GM18511 (cell line): ENCODE results near the gene SLC1A6.
"Not testable (repeated sequence)": the region's sequence is repeated elsewhere in the genome, so short reads cannot be mapped to it uniquely, and the experiment has no call there.

Experiments
- ATAC-seq: cut with Tn5 transposase; IDR thresholded peaks from one replicate; pipeline ENCODE4 v1.9.1; 2021; ENCODE audit warnings: mild to moderate bottlenecking, moderate library complexity; ENCODE audit not compliant: unreplicated experiment

SLC1A6 gene

DNA sequence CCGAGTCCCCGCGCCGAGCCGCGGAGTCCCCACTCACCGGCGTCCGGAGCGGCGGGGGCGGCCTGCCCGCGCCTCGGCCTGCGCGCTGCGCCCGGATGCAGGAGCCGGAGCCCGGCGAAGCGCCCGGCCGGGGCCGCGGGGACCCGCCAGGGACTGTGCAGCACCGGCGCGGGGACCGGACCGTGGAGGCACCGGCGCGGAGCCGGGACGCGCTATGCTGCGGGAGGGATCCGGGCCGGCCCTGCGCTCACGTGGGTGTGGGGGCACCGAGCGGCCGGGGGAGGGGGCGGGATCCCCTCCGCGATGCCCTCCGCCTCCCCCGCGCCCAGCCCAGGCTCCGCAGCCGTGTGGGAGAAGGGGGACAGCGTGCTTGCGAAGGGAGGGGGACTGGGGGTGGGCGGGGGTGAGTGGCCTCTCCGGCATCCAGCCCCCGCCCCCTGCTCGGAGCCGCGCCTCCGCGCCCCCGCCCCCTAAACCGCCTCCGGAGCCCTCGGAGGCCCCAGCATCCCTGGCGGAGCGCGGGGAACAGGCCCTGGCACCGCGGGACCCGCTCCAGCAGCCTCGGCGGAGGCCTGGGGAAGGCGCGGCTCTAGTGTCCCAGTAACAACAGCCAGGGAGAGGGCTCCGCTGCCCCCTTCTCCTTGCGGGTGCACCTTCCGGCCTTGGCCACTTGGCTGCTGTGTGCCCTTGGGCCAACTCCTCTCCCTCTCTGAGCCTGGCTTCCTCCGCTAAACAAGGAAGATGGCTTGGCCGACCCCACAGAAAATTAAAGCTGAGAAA, at the start of gene SLC1A6:
Gene SLC1A6 (minus strand): TSS at position 389 of the 780 bp plus-strand sequence. CDS start 6,954 bp downstream, outside the sequence.
- no peak for ATAC-seq

DNA sequence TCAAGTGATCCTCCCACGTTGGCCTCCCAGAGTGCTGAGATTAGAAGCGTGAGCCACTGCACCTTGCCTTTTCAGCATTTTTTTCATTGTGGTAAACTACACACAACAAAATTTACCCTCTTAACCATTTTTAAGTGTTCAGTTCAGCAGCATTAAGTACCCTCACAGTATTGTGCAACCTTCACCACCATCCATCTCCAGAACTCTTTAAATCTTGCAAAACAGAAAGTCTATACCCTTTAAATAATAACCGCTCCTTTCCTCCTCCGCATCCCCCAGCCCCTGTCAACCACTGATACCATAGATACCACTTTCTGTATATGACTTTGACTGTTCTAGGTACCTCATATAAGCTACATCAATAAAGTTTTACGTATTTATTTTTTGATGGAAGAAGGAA, 48.8 kb upstream of the SLC1A6 start:
- no peak for ATAC-seq

DNA sequence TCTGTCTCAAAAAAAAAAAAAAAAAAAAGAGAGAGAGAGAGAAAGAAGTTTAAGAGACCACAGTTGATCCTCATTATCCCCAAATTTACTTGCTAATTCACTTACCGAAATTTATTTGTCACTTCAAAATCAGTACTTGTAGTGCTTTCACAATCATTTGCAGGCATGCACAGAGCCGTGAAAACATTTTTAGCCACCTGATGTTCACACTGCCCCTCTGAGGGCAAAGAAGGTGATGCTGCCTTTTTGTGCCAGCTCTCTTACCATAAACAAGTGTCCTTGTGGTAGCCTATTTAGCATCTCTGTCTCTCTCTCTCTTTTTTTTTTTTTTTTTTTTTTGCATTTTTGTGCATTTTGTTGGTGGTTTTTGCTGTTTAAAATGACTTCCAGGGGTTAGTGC, 45.6 kb upstream of the SLC1A6 start:
- no peak for ATAC-seq

DNA sequence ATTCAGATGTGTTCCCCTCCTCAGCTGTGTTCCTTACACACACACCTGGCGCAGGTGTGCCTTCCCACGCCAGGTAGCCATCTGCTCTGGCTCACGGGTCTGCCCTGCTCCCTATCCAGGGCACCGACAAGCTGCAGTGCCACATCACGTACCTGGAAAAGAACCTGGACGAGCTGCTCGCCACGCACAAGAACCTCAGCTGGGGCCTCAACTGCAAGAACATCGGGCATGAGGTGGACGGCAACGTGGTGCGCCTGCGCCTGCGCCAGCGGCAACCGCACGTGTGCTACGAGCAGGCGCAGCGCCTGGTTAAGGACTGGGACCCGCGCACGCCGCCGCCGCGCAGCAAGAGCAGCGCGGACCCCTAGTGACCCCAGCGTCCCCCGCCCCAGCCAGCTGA, 43.1 kb upstream of the SLC1A6 start:
- ATAC-seq = no peak

DNA sequence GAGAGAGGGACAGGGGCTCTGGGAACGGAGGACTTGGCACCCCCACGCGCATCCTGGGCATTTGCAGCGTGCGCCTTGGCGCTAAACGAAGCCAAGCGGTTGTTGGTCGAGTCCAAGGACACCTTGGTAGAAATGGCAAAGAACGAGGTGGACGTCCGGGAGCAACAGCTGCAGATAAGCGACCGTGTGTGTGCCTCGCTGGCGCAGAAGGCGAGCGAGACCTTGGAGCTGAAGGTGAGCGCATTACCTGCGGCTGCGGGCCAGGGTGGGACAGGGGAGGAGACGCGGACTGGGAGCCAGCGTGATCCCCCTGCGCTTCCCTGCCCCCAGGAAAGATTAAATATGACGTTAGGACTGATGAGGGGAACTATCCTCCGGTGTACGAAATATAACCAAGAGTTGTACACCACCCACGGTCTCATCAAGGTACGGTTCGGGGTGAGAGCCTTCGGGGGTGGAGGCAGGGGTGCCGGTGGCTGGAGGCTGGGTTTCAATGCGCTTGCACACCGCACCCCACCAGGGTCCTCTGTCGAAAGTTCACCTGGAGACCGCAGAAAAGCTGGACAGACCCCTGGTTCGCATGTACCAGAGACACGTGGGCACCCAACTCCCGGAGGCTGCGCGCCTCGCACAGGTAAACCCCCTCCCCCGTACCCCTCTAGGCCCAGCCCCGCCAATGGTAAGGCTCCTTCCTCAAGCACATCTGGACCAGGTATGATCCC, 41.8 kb upstream of the SLC1A6 start:
- ATAC-seq = no peak

DNA sequence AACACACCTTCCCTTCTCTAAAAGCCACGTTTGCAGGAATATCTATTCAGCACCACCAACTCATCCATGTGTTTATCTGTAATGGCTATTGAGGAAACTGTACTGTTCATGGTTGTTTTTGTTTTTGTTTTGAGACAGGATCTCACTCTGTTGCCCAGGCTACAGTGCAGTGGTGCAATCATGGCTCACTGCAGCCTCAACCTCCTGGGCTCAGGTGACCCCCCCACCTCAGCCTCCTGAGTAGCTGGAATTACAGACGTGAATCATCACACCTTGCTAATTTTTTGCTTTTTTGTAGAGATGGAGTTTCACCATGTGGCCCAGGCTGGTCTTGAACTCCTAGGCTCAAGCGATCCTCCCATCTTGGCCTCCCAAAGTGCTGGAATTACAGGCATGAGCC, 39.2 kb upstream of the SLC1A6 start:
- not testable (repeated sequence) for ATAC-seq

DNA sequence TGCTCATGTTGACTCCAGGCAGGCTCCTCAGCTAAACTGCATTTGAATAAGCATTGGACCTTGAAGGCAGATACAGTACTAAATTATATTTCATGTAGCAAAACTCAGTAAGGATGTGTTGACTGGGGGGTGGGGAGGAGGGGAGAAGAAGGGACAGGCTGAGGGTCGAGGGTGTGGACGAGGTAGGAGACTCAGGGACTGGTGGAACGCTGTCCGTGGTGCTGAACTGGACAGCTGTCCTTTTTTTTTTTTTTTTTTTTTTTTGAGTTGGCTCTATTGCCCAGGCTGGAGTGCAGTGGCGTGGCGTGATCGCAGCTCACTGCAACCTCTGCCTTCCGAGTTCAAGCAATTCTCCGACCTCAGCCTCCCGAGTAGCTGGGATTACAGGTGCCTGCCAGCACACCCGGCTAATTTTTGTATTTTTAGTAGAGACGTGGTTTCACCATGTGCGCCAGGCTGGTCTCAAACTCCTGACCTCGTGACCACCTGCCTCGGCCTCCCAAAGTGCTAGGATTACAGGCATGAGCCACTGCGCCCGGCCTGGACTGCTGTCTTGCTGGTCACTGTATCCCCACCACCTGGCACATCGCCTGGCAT, 36.4 kb upstream of the SLC1A6 start:
- no peak for ATAC-seq

DNA sequence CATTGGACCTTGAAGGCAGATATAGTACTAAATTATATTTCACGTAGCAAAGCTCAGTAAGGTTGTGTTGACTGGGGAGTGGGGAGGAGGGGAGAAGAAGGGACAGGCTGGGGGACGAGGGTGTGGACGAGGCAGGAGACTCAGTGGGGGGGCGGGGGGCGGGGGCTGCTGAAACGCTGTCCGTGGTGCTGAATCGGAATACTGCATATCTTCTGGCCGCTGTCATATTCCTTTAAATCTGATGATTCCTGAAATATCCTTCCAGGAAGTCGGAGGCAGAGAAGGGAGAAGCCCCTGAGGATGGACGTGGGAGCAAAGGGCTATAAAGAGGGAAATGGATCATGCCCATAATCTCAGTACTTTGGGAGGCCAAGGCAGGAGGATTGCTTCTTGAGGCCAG, 34.9 kb upstream of the SLC1A6 start:
- no peak for ATAC-seq

DNA sequence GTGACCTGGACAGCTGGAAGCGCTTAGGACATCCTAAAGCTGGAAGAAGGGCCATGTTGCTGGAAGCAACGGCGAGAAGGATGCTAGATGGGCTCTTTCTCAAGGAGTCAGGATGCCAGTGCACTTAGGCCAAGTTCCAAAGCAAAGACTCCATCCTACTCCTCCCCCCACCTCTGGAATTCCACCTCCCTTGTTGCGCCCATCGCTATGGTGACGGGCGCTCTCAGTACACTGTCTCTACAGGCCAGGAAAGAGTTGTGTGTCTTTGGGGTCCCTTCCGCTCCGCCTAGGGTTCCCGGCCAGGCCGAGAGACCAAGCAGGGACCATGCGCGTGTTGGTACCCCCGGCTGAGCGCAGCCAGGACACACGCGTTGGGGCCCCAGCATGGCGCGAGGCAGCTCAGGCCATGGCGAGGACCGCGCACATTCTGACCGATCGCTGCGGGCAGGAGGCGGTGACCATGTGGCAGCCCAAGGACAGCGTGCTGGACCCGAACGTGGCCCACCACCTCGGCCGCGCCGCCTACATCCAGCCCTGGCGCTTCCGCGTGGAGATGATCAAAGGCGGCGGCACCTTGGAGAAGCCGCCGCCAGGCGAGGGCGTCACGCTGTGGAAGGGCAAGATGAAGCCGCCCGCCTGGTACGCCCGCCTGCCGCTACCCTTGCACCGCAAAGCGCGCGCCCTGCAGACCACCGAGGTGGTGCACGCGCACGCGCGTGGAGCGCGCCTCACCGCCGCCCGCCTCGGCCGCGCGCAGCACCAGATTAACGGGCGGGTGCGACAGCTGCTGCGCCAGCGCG, 31.0 kb upstream of the SLC1A6 start:
- ATAC-seq = no peak

DNA sequence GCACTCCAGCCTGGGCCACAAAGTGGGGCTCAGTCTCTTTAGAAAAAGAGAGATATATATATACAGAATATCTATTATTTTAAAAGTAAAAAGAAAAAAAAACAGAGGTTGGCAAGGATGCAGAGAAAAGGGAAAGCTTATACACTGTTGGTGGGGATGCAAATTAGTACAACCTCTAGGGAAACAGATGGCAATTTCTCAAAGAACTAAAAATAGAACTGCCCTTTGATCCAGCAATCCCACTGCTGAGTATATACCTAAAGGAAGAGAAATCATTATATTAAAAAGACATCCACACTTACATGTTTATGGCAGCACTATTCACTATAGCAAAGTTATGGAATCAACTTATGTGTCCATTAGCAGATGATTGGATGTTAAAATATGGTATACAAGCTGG, 28.6 kb upstream of the SLC1A6 start:
- ATAC-seq = no peak

DNA sequence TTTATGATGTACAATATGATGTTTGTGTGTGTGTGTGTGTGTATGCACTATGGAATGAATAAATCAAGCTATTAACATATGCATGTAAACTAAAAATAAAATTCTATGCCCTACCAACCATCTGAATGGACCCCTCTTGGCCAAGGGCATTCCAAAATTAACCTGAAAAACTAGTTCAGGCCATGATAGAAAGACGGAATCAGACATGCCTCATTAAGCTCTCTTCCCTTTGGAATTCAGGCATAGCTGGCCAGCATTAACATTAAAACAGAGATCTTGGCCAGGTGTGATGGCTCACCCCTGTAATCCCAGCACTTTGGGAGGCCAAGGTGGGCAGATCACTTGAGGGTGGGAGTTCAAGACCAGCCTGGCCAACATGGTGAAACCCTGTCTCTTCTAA, 18.3 kb upstream of the SLC1A6 start:
- ATAC-seq = no peak

DNA sequence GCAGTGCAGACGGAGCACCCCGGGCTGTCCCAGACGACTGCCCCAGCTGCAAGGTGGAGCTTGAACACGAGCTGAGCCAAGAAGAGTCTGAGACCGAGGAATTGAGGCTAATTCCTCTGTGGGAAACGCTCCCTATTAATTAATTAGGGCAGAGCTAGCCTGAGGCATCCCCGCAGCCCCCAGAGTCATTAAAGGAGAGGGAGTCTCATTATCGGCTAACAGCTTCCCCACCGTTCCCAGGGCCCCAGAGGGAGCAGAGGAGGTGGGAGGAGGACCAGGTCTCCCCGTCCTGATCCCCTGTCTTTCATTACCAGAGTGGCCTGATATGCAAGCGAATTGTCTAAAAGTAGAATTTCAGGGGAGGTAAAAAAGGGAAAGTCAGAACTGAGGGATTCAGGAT, 13.1 kb upstream of the SLC1A6 start:
- no peak for ATAC-seq

DNA sequence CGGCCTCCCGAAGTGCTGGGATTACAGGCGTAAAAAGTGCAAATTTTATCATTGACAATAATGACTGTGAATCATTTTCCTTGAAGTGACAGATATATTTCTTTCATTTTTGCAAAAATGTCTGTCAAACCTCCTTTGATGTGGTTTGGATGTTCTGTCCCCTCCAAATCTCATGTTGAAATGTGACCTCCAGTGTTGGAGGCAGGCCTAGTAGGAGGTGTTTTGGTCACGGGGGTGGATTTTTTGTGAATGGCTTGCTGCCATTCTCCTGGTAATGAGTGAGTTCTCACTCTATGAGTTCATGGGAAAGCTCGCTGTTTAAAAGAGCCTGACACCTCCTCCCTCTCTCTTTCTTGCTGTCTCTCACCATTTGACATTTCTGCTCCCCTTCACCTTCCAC, 5.5 kb upstream of the SLC1A6 start:
- ATAC-seq = no peak

DNA sequence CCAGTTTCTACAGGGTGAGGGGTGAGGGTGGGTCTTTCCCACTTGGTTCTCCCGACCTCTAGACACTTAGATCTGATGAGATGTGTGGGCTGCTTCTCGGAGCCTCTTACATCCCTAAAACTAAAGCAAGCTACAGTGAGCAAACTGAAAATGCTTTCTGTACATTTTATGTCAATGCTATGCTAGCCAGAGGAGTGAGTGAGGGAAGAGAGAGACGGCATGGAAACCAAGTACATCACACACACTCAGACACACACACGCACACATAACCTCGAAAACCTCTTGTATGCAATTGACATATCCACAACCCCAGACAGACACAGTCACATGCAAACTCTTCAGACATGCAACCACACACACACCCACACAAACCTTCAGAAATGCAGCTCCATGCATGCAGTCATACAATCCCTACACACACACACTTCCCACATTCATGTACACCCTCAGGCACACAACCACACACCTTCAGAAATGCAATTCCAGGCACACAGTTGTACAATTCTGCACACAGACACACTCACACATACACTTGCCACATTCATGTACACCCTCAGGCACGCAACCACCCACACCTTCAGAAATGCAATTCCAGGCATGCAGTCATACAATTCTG, 1.4 kb downstream of the SLC1A6 start:
- ATAC-seq = no peak

DNA sequence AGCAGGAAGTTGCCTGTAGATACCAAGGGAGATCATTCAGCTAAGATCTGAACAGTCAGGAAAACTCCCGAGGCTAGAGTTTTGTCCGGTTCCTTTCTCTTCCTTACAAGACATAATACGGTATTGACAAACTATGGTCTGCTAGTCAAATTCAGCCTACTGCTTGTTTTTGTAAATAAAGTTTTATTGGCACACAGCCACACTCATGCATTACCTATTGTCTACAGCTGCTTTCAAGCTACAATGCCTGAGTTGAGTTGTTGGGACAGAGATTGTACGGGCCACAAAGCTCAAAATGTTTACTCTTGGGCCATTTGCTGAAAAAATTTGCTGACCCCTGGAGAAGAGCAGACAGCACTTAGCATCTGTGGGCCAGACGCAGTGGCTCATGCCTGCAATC, 2.5 kb downstream of the SLC1A6 start:
- ATAC-seq = no peak

DNA sequence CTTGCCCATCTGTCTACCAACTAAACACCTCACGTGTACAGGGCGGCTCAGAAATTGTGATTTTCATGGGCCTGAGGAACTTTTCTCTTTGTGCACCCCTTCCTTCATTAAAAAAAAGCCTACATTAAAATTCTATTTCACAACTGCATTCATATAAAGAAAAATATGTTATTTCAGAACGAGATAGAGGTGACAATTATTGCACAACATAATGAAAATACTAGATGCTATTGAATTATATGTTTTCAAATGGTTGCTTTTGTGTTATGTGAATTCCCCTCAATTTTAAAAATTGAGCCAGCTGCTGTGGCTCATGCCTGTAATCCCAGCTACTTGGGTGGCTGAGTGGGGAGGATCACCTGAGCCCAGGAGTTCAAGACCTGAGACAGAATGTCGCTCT, 5.2 kb downstream of the SLC1A6 start:
- ATAC-seq = no peak

DNA sequence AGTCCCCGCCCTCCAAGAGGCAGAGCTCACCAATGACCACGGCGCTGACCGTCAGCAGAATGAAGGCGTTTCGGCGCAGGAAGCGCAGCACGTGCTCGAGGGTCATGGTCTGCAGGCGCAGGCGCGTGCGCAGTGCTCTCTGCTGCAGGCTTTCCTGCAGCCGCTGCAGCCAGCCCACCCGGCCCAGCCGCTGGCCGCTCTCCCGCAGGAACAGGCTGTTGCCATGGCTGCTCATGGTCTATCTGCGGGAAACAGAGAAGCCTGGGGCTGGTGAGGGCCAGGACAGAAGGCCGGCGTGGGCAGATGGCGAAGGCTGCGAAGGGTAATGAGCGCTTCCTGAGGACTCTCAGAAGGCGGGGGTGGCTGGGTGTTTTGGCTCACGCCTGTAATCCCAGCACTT, 7.0 kb downstream of the SLC1A6 start:
- no peak for ATAC-seq

DNA sequence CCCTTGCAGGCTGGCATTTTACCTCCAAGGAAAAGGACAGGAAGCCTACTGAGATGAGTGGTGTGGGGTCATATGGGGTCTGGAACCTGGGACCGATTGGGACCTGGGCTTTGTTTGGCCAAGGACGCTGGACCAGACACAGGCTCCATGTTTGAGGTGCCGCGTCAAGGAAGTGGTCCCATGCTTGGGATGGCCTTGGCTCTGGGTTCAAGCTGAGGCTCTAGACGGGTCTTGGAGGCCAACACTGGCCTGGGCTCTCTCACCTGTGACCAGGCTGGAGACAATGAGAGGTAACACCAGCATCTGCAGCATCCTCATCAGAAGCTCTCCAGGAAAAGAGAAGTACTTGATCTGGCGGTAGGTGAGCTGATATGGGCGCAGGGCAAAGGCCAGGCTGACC, 8.2 kb downstream of the SLC1A6 start:
- ATAC-seq = no peak

DNA sequence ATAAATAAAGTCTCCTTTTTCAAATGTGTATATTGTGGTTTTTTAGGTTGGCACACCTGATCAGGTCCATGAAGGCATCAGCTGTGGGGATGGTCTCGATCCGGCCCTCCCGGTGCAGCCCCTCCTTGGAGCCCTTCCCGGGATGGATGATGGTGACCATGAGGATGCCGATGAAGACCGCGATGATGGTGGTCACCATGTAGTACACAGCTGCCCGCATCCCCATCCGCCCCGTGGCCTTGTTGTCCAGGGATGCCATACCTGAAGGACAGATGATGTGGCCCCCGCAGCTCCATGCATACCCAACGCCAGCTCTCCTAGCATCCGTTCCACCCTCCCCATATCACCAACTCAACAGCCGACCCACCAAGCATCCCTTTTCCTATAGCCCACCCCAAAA, 11.4 kb downstream of the SLC1A6 start:
- no peak for ATAC-seq

DNA sequence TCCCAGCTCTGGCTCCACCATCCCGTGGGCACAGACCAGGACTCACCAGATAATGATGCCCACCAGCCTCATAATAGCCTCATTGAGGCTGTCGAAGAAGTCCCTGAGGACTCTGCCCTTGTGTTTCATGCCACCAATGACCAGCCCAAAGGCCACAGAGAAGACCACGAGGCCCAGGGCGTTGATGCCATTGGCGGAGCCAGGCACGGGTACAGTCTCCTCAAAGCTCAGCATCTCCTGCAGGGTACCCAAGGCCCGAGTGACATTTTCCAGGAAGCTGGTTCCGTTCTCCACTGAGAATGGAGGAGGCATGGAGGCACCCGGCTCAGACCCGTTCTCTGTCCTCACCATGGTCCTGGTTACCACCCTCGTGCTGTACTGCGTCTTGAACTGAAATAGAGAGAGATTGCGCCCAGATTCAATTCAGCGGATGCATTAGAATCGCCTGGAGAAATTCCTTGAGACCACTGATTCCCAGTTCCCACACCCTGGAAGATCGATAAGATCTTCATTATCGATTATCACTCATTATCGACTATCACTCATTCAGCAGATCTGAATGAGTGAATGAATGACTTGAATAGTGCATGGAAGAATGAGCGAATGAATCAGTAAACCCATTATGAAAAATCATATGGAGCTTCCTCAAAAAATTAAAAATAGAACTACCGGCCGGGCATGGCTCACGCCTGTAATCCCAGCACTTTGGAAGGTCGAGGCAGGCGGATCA, 17.5 kb downstream of the SLC1A6 start:
- no peak for ATAC-seq
